ENCODE results near the gene ERCC2.
A peak's percentile ranks its signal among the peaks of the same experiment; 100 is the strongest.

Gene ERCC2

DNA sequence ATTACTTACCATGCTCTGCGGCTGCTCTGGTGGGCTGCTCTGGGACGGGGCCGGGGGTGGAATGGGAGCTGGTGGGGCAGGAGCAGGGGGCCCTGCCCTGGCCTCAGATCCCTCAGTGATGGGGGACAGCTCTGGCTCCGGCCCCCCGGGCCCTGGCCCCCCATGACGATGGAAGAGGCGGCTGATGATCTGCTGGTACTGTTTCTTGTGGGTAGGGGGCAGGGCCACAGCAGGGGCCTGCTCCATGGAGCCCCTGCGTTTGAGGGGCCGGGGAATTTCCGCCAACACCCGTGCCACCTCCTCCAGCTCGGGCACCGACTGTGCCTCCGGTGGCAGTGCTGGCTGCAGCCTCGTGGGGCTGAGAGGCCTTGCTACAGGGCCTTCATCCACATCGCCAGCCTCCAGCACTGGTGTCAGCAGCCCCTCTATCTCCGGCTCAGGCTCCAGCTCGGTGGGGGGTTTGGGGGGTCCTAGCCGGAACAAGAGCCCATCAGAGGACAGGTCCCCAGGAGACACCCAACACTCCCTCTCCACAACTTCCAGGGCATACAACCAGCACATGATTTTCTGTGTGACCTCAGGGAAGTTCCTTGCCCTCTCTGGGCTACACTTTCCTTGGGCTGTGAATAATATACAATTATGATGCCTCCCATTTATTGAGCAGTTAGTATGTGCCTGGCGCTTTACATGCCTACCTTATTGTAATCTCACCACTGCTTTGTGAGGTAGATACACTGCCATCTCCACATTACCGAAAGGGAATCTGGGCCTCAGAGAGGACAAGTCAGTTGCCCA is 21.7 kb upstream of the ERCC2 start:
- in situ Hi-C loops (cut with HindIII; ENCODE audit: low pct_unique_long_range_greater_than_20kb, low sequenced_read_pairs), result no loop called here
- no peak for TF ChIP-seq JUND (IDR thresholded peaks at IDR 0.05; ENCODE audit: low read depth)
- no peak for DNase-seq (ENCODE audit: low read depth in 1 of 2, low spot score in 1 of 2)

DNA sequence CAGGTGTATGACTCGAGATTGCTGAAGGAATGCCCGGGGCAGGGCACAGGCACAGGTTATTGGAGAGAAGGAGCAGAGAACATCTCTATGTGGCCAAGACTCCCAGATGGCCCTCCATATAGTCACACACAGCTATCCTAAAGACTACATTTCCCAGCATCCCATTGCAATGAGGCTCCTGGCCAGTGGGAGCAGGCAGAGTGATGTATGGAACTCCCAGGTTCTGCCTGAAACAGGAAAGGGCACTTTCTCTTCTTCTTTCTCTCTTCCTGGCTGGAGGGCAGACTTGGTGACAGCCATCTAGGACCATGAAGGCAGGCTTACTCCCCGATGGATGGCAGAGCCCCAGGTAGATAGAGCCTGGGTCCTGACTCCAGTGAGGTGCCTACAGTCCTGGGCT is 21.0 kb upstream of the ERCC2 start:
- in situ Hi-C loops (cut with HindIII; ENCODE audit: low pct_unique_long_range_greater_than_20kb, low sequenced_read_pairs), result no loop called here
- peak in 1 of 2 experiments; percentile 63 for DNase-seq (ENCODE audit: low read depth in 1 of 2, low spot score in 1 of 2)
- no peak for TF ChIP-seq JUND (IDR thresholded peaks at IDR 0.05; ENCODE audit: low read depth)

DNA sequence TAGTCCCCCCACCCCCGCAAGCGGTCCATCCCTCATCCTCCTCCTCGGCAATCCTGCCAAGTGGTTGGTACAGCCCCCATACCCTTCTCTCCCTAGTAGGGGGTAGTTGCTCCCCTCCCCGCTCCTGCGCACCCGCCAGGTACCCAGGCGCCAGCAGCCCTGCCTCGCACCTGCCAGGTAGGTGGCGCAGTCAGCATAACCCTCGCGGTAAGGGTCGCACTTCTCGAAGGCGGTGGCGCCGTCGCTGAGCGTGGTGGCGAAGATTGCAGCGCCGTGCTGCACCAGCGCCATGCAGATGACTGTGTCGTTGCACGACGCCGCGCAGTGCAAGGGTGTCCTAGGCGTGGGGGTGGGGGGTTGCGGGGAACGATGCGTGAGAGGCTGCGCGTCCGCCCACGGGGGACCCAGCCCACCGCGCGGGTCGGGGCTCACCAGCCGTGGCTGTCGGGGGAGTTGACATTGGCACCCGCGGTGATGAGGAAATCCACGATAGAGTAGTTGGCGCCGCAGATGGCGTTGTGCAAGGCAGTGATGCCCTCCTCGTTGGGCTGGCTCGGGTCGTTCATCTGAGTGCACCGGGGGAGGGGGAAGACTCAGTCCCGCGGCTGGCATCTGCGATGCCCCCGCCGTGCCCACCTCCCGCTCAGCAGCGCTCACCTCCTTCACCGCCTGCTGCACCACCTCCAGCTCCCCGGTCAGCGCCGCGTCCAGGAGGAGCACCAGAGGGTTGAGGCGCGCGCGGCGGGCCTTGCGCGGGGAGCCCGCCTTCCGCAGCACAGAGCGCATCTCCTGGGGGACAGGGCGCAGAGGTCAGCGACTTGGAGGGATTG is 15.2 kb upstream of the ERCC2 start:
- DNase-seq (ENCODE audit: low read depth in 1 of 2, low spot score in 1 of 2), result no peak
- no peak for TF ChIP-seq JUND (IDR thresholded peaks at IDR 0.05; ENCODE audit: low read depth)
- in situ Hi-C loops (cut with HindIII; ENCODE audit: low pct_unique_long_range_greater_than_20kb, low sequenced_read_pairs), result no loop called here

DNA sequence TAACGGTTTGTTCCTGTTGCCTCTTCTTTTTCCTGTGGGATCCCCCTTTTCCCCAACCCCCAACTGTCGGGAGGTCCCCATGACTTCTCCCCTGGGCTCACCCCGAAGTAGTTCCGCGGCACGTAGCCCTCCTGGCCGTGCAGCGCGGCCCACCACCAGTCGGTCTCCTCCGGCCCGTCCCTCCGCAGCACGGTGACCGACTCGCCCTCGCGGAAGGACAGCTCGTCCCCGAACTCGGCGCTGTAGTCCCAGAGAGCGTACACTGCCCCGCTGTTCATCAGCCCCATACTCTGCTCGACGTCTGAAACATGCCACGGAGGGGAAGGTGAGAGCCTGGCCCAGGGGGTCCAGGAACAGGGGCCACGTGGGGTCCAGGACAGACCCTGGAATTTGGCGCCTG is 12.1 kb upstream of the ERCC2 start:
- no peak for TF ChIP-seq JUND (IDR thresholded peaks at IDR 0.05; ENCODE audit: low read depth)
- in situ Hi-C loops (cut with HindIII; ENCODE audit: low pct_unique_long_range_greater_than_20kb, low sequenced_read_pairs), result no loop called here

DNA sequence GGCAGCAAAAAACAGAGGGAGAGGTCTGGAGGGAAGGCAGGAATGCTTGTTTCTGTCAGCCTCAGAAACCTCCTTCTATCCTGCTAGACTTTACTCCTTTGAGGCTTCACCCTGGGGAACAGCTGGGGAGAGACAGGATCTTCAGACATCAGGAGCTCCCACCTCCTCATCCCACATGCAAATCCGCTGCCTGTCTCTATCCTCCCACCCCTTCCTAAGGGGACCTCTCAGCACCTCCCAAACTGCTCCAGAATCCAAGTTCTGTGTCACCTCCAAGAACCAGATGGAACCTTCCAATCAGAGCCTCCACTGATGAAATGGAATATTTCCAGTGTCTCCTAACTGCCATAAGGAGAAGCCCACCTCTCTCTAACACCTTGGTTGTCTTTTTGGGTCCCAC is 9.7 kb upstream of the ERCC2 start:
- no peak for TF ChIP-seq JUND (IDR thresholded peaks at IDR 0.05; ENCODE audit: low read depth)
- in situ Hi-C loops (cut with HindIII; ENCODE audit: low pct_unique_long_range_greater_than_20kb, low sequenced_read_pairs), result no loop called here
- DNase-seq (ENCODE audit: low read depth in 1 of 2, low spot score in 1 of 2), result no peak

More for the DNA sequence above, 12.1 kb upstream of the ERCC2 start:
- no peak for DNase-seq (ENCODE audit: low read depth in 1 of 2, low spot score in 1 of 2)

DNA sequence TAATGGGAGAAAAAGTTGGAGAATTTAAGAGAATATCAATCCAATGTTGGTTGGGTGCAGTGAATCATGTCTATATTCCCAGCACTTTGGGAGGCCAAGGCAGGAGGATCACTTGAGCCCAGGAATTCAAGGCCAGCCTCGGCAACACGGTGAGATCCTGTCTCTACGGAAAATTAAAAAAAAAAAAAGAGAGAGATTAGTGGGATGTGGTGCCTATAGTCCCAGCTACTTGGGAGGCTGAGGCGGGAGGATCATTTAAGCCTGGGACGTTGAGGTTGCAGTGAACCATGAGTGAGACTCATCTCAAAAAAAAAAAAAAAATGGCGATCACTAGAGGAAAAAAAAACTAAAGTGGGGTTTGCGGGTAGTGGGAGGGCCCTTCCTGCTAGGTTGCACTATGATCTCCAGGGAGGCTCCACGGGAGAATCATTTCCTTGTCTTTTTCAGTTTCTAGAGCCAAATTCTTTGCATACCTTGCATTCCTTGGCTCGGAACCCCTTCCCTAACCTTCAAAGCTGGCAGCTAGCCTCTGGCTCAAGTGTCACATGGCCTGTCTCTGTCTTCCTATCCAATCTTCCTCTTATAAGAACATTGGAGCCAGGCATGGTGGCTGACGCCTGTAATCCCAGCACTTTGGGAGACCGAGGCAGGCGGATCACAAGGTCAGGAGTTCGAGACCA is 5.8 kb upstream of the ERCC2 start:
- in situ Hi-C loops (cut with HindIII; ENCODE audit: low pct_unique_long_range_greater_than_20kb, low sequenced_read_pairs), result no loop called here
- TF ChIP-seq JUND (IDR thresholded peaks at IDR 0.05; ENCODE audit: low read depth), result no peak
- DNase-seq (ENCODE audit: low read depth in 1 of 2, low spot score in 1 of 2), result peak in 1 of 2 experiments; percentile 86

DNA sequence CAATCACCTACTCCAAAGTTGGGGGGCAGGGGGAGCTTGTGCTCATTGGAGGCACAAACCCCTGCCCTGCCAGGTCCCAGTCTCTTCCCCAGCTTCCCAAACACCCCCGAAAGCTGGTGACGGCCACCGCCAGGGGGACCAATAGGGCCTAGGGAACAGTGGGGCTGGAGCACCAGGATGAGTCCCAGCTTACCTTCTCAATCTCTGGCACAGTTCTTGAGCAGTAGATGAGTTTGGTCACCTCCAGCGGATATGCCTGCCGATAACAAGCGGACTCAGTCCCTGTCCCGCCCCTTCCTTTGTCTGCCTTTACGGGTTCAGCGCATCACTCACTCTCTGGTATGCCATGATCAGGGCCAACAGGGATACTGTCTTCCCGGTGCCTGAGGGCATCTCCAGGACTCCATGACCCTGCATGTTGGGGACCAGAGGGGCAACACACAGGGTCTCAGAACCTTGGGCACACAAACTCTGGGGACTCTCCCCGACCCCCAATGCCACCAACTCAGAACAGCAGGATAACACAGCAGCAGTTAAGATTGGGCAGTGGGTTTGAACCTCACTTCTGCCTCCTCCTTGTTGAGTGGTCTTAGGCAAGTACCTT is 1.5 kb downstream of the ERCC2 start:
- no peak for DNase-seq (ENCODE audit: low read depth in 1 of 2, low spot score in 1 of 2)

DNA sequence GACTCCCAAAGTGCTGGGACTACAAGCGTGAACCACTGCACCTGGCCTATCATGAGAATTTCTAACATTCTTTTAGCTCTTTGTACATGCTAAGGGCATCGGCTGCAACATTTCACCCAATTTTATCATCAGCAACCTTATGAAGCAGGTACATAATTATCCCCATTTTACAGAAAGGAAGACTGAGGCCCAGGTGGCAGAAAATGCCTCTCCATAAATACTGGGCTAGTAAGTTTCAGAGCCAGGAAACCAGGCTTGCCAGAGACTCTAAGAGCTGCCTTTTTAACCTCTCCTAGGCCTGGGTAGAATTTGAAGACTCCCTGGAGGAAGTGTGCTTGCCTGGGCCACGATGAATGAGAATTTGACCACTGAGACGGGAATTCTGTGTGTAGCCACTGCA is 2.2 kb downstream of the ERCC2 start:
- no peak for TF ChIP-seq JUND (IDR thresholded peaks at IDR 0.05; ENCODE audit: low read depth)
- in situ Hi-C loops (cut with HindIII; ENCODE audit: low pct_unique_long_range_greater_than_20kb, low sequenced_read_pairs), result no loop called here
- DNase-seq (ENCODE audit: low read depth in 1 of 2, low spot score in 1 of 2), result no peak

More for the DNA sequence above, 1.5 kb downstream of the ERCC2 start:
- in situ Hi-C loops (cut with HindIII; ENCODE audit: low pct_unique_long_range_greater_than_20kb, low sequenced_read_pairs), result no loop called here
- TF ChIP-seq JUND (IDR thresholded peaks at IDR 0.05; ENCODE audit: low read depth), result no peak

DNA sequence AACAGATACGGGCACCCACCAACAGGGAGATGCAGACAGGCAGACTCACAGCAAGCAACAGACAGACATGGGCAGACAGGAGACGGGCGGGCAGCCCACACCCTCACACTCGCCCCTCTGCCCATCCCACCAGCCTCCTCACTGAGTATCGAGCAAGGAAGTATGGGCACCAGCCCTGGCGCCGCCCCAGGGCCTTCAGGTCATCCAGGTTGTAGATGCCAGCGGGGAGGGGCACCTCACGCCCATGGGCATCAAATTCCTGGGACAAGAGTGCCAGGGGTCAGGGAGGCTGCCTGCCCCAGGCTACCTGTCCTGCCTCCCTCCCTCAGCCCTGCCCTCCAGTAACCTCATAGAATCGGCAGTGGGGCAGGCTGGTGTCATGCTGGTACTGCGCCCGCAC is 5.7 kb downstream of the ERCC2 start:
- TF ChIP-seq JUND (IDR thresholded peaks at IDR 0.05; ENCODE audit: low read depth), result no peak
- no peak for DNase-seq (ENCODE audit: low read depth in 1 of 2, low spot score in 1 of 2)
- in situ Hi-C loops (cut with HindIII; ENCODE audit: low pct_unique_long_range_greater_than_20kb, low sequenced_read_pairs), result no loop called here

DNA sequence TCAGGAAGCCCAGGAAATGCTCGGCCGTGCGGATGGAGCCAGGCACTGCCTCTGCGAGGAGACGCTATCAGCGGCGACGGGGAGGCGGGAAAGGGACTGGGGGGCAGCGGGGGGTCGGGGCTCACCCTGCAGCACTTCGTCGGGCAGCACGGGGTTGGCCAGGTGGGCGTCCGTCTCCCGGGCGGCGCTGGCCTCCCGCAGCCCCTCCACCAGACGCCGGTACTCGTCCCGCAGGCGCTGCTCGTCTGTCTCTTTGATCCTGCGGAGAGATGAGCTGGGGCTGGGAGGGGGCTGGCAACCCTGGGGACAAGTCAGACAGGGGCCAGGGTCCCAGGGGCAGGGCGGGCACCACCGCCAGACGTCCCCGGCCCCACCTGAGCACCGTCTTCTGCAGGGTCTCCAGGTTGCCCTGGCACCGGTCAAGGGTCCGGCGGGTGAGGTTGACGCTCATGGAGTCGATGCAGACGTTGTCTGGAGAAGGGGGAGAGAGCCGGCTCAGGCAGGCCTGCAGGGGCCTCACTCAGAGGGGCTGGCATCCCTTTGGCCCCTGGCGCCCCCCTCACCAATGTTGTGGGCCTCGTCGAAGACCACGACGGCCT is 6.4 kb downstream of the ERCC2 start:
- no peak for TF ChIP-seq JUND (IDR thresholded peaks at IDR 0.05; ENCODE audit: low read depth)
- in situ Hi-C loops (cut with HindIII; ENCODE audit: low pct_unique_long_range_greater_than_20kb, low sequenced_read_pairs), result no loop called here
- no peak for DNase-seq (ENCODE audit: low read depth in 1 of 2, low spot score in 1 of 2)

DNA sequence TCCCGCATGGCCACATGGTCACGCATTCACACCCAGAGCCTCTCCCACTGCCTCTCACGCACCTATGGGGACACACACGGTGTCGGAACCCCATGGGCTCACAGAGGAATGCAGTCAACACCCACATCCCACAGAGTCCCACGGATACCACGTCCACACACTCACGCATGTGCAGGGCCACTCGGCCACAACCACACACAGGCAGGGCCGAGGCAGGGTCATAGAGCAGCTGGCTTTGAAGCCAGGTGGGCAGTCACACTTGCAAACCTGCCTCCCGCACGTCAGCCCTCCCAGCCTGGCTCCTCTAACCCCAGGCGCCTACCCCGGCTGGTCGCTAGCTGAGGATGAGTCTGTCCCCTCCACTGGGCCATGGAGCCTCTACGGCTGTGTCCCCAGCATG is 8.1 kb downstream of the ERCC2 start:
- TF ChIP-seq JUND (IDR thresholded peaks at IDR 0.05; ENCODE audit: low read depth), result no peak
- no peak for DNase-seq (ENCODE audit: low read depth in 1 of 2, low spot score in 1 of 2)

DNA sequence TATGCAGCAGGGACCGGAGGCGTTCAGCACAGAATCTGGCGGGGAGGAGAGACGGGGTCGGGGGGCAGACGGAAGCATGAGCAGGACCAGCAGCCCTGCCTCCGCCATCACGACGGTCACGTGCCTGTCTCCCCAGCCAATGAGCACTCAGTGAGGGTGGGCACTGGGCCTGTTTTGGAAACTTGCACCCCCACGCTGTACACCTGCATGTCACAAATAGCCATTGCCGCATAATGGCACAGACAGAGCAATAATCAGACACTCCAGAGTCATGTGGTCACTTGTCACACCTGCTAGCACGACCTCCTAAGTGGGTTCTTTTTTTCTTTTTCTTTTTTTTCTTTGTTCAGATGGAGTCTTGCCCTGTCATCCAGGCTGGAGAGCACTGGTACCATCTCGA is 8.8 kb downstream of the ERCC2 start:
- no peak for TF ChIP-seq JUND (IDR thresholded peaks at IDR 0.05; ENCODE audit: low read depth)
- DNase-seq (ENCODE audit: low read depth in 1 of 2, low spot score in 1 of 2), result no peak
- in situ Hi-C loops (cut with HindIII; ENCODE audit: low pct_unique_long_range_greater_than_20kb, low sequenced_read_pairs), result no loop called here

More for the DNA sequence above, 8.1 kb downstream of the ERCC2 start:
- in situ Hi-C loops (cut with HindIII; ENCODE audit: low pct_unique_long_range_greater_than_20kb, low sequenced_read_pairs), result no loop called here

Data from T47D (cell line).